GM12878 (cell line): ENCODE data around the gene EHD1. TPM values are rescaled to one million over a fixed set of nuclear protein-coding genes. Genes with fewer than 3 reads are reported as not detected.

ENCODE experiments used
- BHLHE40 ChIP-seq, 2 experiments: fragments of 450-650 bp in 1 of 2; IDR thresholded peaks; 2 replicates each; pipeline ENCODE4 v1.6.1; 2011 to 2017; ENCODE audit warnings: low read depth in 2 of 2, borderline replicate concordance in 1 of 2, improper control_type of control experiment in 1 of 2, low read length in 1 of 2, mild to moderate bottlenecking in 1 of 2
- BRCA1 ChIP-seq: IDR thresholded peaks from 2 replicates; pipeline ENCODE4 v1.6.1; 2011; ENCODE audit warnings: low read depth, low read length, improper control_type of control experiment
- CREB1 ChIP-seq: IDR thresholded peaks from 2 replicates; pipeline ENCODE4 v1.6.1; 2012; ENCODE audit warnings: low read depth, mild to moderate bottlenecking, inconsistent platforms
- ETV6 ChIP-seq, 2 experiments: fragments of 450-650 bp in 1 of 2; IDR thresholded peaks in 1 of 2; conservative IDR thresholded peaks in 1 of 2; 2 replicates each; pipeline ENCODE4 v1.6.1; 2014; ENCODE audit warnings: antibody characterized with exemption in 1 of 2, borderline replicate concordance in 1 of 2, low read depth in 1 of 2, mild to moderate bottlenecking in 1 of 2, moderate library complexity in 1 of 2
- IKZF1 ChIP-seq: fragments of 450-650 bp; conservative IDR thresholded peaks from 2 replicates; pipeline ENCODE4 v1.6.1; 2017; ENCODE audit warnings: antibody characterized with exemption, mild to moderate bottlenecking
- NR2F1 ChIP-seq: fragments of 450-650 bp; conservative IDR thresholded peaks from 2 replicates; pipeline ENCODE4 v1.6.1; 2017; ENCODE audit warnings: mild to moderate bottlenecking
- POLR2AphosphoS5 ChIP-seq: IDR thresholded peaks from 2 replicates; pipeline ENCODE4 v1.6.1; 2011; ENCODE audit warnings: mild to moderate bottlenecking, low read length, inconsistent platforms
- RAD51 ChIP-seq: fragments of 450-650 bp; IDR thresholded peaks from 2 replicates; pipeline ENCODE4 v1.6.1; 2016; ENCODE audit warnings: moderate library complexity, mild to moderate bottlenecking, inconsistent platforms
- SMC3 ChIP-seq: IDR thresholded peaks from 2 replicates; pipeline ENCODE4 v1.6.1; 2011; ENCODE audit warnings: low read length, improper control_type of control experiment, borderline replicate concordance
- STAT1 ChIP-seq: fragments of 450-650 bp; conservative IDR thresholded peaks from 2 replicates; pipeline ENCODE4 v1.6.1; 2014; ENCODE audit warnings: antibody characterized with exemption, mild to moderate bottlenecking
- TAF1 ChIP-seq: IDR thresholded peaks from 2 replicates; pipeline ENCODE4 v1.6.1; 2011; ENCODE audit warnings: mild to moderate bottlenecking, low read depth, low read length, borderline replicate concordance
- polyA plus RNA-seq, 11 experiments: library from polyadenylated mRNA; depleted of rRNA in 4 of 11; unstranded in 6 of 11; stranded (reverse) in 5 of 11; fragments of >200 nt; fragmentation: Nextera tagmentation in 4 of 11; fragmentation: Illumina TruSeq in 1 of 11; extraction: Ambion mirVana in 4 of 11; extraction: Trizol in 1 of 11; gene quantifications; 1 replicate in 1 of 11; 2 replicates in 10 of 11; pipeline versions ENCODE4 v1.2.1 to v1.2.3, GENCODE V29; 2011 to 2016; ENCODE audit warnings: inconsistent platforms in 2 of 11, missing spikeins in 2 of 11, low read depth in 1 of 11
- total RNA-seq, 4 experiments: library from RNA; depleted of rRNA in 3 of 4; stranded (reverse); fragments of >200 nt in 3 of 4; fragmentation: Illumina TruSeq in 1 of 4; extraction: Trizol in 1 of 4; gene quantifications; 2 replicates each; pipeline versions ENCODE4 v1.2.1 to v1.2.3, GENCODE V29; 2013 to 2021
- TF ChIP-seq, protein P1 (sequence below): fragments of 150-350 bp; IDR thresholded peaks from 2 replicates; pipeline ENCODE4 v1.6.1; 2016; ENCODE audit warnings: low read depth, low read length
- TF ChIP-seq, protein P2 (sequence below): fragments of 450-650 bp; IDR thresholded peaks from 2 replicates; pipeline ENCODE4 v1.6.1; 2016; ENCODE audit warnings: mild to moderate bottlenecking
- TF ChIP-seq, protein P3 (sequence below): fragments of 450-650 bp; IDR thresholded peaks from 2 replicates; pipeline ENCODE4 v1.6.1; 2017; ENCODE audit warnings: mild to moderate bottlenecking, moderate library complexity
- TF ChIP-seq, protein P4 (sequence below): fragments of 450-650 bp; IDR thresholded peaks from 2 replicates; pipeline ENCODE4 v1.6.1; 2017; ENCODE audit warnings: low read depth, mild to moderate bottlenecking, moderate library complexity
- TF ChIP-seq, protein P5 (sequence below): IDR thresholded peaks from 2 replicates; pipeline ENCODE4 v1.6.1; 2011; ENCODE audit warnings: low read depth, mild to moderate bottlenecking, low read length, moderate library complexity, borderline replicate concordance; ENCODE audit errors: extremely low read depth
- TF ChIP-seq, protein P6 (sequence below): IDR thresholded peaks from 2 replicates; pipeline ENCODE4 v1.6.1; 2011; ENCODE audit warnings: borderline replicate concordance, low read depth, mild to moderate bottlenecking, moderate library complexity, mixed read lengths, low read length; ENCODE audit not compliant: insufficient read depth; ENCODE audit errors: extremely low read length

Gene EHD1
- total and polyA plus RNA-seq, 10 of the 15 experiments (the other 5 are each of a cell fraction or from before 2014, with no cell fraction given), result 1.0 to 165 (median 66.5) TPM

DNA sequence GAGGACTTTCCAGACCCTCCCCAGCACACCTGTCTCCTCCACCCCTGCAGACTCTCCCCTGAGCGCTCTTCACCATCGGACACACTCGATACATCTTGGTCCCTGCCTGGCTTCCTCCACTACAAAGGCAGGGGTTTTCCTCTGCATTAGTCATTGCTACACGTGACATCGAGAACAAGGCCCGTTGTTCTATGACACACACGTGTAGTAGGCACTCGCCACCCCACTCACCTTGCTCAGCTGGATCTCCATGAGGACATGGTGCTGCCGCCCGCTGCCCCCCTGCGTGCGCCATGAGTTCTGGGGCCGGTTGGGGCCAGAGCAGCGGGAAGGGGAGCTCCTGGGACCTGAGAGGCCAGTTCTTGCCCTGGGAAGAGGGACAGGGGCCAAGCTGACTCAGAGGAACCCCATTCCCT lies 21.9 kb upstream of the EHD1 start (continued):
- TF ChIP-seq, protein P1, sequence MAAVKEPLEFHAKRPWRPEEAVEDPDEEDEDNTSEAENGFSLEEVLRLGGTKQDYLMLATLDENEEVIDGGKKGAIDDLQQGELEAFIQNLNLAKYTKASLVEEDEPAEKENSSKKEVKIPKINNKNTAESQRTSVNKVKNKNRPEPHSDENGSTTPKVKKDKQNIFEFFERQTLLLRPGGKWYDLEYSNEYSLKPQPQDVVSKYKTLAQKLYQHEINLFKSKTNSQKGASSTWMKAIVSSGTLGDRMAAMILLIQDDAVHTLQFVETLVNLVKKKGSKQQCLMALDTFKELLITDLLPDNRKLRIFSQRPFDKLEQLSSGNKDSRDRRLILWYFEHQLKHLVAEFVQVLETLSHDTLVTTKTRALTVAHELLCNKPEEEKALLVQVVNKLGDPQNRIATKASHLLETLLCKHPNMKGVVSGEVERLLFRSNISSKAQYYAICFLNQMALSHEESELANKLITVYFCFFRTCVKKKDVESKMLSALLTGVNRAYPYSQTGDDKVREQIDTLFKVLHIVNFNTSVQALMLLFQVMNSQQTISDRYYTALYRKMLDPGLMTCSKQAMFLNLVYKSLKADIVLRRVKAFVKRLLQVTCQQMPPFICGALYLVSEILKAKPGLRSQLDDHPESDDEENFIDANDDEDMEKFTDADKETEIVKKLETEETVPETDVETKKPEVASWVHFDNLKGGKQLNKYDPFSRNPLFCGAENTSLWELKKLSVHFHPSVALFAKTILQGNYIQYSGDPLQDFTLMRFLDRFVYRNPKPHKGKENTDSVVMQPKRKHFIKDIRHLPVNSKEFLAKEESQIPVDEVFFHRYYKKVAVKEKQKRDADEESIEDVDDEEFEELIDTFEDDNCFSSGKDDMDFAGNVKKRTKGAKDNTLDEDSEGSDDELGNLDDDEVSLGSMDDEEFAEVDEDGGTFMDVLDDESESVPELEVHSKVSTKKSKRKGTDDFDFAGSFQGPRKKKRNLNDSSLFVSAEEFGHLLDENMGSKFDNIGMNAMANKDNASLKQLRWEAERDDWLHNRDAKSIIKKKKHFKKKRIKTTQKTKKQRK, result no peak
- TF ChIP-seq, protein P2, sequence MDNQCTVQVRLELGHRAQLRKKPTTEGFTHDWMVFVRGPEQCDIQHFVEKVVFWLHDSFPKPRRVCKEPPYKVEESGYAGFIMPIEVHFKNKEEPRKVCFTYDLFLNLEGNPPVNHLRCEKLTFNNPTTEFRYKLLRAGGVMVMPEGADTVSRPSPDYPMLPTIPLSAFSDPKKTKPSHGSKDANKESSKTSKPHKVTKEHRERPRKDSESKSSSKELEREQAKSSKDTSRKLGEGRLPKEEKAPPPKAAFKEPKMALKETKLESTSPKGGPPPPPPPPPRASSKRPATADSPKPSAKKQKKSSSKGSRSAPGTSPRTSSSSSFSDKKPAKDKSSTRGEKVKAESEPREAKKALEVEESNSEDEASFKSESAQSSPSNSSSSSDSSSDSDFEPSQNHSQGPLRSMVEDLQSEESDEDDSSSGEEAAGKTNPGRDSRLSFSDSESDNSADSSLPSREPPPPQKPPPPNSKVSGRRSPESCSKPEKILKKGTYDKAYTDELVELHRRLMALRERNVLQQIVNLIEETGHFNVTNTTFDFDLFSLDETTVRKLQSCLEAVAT, result peak; percentile 85
- TF ChIP-seq STAT1, result no peak
- peak; percentile 96 to 97 for TF ChIP-seq BHLHE40 (IDR thresholded peaks at IDR 0.05; ENCODE audit: borderline replicate concordance in 1 of 2, low read depth in 2 of 2, low read length in 1 of 2)
- peak in 1 of 2 experiments; percentile 46; a peak in 1 of 4 replicates for TF ChIP-seq ETV6 (conservative IDR thresholded peaks at IDR 0.05 in 1 of 2, IDR thresholded peaks at IDR 0.05 in 1 of 2; ENCODE audit: borderline replicate concordance in 1 of 2, low read depth in 1 of 2)
- TF ChIP-seq, protein P3, sequence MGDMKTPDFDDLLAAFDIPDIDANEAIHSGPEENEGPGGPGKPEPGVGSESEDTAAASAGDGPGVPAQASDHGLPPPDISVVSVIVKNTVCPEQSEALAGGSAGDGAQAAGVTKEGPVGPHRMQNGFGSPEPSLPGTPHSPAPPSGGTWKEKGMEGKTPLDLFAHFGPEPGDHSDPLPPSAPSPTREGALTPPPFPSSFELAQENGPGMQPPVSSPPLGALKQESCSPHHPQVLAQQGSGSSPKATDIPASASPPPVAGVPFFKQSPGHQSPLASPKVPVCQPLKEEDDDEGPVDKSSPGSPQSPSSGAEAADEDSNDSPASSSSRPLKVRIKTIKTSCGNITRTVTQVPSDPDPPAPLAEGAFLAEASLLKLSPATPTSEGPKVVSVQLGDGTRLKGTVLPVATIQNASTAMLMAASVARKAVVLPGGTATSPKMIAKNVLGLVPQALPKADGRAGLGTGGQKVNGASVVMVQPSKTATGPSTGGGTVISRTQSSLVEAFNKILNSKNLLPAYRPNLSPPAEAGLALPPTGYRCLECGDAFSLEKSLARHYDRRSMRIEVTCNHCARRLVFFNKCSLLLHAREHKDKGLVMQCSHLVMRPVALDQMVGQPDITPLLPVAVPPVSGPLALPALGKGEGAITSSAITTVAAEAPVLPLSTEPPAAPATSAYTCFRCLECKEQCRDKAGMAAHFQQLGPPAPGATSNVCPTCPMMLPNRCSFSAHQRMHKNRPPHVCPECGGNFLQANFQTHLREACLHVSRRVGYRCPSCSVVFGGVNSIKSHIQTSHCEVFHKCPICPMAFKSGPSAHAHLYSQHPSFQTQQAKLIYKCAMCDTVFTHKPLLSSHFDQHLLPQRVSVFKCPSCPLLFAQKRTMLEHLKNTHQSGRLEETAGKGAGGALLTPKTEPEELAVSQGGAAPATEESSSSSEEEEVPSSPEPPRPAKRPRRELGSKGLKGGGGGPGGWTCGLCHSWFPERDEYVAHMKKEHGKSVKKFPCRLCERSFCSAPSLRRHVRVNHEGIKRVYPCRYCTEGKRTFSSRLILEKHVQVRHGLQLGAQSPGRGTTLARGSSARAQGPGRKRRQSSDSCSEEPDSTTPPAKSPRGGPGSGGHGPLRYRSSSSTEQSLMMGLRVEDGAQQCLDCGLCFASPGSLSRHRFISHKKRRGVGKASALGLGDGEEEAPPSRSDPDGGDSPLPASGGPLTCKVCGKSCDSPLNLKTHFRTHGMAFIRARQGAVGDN, result peak; percentile 98
- TF ChIP-seq CREB1, result peak; percentile 66
- no peak for TF ChIP-seq BRCA1
- TF ChIP-seq POLR2AphosphoS5, result peak; percentile 42
- no peak for TF ChIP-seq SMC3
- TF ChIP-seq, protein P4, sequence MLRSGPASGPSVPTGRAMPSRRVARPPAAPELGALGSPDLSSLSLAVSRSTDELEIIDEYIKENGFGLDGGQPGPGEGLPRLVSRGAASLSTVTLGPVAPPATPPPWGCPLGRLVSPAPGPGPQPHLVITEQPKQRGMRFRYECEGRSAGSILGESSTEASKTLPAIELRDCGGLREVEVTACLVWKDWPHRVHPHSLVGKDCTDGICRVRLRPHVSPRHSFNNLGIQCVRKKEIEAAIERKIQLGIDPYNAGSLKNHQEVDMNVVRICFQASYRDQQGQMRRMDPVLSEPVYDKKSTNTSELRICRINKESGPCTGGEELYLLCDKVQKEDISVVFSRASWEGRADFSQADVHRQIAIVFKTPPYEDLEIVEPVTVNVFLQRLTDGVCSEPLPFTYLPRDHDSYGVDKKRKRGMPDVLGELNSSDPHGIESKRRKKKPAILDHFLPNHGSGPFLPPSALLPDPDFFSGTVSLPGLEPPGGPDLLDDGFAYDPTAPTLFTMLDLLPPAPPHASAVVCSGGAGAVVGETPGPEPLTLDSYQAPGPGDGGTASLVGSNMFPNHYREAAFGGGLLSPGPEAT, result peak; percentile 89
- peak; percentile 94 for TF ChIP-seq RAD51
- peak; percentile 41; the same call in 1 of the 2 replicates for TF ChIP-seq NR2F1
- 0 out of 2 replicates have a peak, but pooled peaks have one; percentile 17 for TF ChIP-seq TAF1
- TF ChIP-seq, protein P5, sequence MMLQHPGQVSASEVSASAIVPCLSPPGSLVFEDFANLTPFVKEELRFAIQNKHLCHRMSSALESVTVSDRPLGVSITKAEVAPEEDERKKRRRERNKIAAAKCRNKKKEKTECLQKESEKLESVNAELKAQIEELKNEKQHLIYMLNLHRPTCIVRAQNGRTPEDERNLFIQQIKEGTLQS, result peak; percentile 53; the same call in 1 of the 2 replicates
- peak; percentile 58 for TF ChIP-seq IKZF1
- TF ChIP-seq, protein P6, sequence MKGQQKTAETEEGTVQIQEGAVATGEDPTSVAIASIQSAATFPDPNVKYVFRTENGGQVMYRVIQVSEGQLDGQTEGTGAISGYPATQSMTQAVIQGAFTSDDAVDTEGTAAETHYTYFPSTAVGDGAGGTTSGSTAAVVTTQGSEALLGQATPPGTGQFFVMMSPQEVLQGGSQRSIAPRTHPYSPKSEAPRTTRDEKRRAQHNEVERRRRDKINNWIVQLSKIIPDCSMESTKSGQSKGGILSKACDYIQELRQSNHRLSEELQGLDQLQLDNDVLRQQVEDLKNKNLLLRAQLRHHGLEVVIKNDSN, result peak; percentile 71
